Activated CD4-positive, alpha-beta T cell treated with anti-CD3 and anti-CD28 coated beads, Interleukin-2, amount 50 U/mL, for 1 hour (primary cell): ENCODE data around the gene CBL.
A peak's percentile ranks its signal among the peaks of the same experiment; 100 is the strongest.
"Not testable (repeated sequence)": the region's sequence is repeated elsewhere in the genome, so short reads cannot be mapped to it uniquely, and the experiment has no call there.

Experiments
- DNase-seq: peaks from one replicate; pipeline ENCODE4 v3.0.0-alpha.2; 2020

CBL gene

DNA sequence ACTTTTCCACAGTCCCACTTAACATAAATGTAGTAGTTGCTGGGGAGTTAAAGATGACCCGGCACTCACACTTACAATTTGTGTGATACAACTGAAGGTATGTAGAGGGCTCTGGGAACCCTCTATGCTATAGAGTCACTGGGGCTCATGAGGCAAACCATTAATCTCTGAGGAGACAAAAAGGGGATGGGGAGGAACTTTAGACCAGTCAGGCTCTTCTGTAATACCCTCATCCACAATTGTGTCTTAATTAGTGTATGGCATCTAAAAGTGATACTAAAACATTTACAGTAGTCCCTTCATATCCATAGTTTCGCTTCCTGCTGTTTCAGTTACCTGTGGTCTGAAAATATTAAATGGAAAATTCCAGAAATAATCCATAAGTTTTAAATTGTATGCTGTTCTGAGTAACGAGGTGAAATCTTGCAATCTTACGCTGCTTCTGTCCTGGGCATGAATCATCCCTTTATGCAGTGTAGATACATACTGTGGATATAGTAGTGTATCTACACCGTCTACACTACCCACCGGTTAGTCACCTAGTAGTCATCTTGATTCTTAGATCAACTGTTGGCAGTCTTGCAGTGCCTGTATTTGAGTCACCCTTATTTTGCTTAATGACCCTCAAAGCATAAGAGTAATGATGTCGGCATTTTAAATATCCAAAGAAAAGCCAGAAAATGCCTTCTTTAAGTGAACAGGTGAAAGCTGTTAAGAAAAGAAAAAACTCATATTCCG is 12.2 kb downstream of the CBL start:
- DNase-seq = no peak

DNA sequence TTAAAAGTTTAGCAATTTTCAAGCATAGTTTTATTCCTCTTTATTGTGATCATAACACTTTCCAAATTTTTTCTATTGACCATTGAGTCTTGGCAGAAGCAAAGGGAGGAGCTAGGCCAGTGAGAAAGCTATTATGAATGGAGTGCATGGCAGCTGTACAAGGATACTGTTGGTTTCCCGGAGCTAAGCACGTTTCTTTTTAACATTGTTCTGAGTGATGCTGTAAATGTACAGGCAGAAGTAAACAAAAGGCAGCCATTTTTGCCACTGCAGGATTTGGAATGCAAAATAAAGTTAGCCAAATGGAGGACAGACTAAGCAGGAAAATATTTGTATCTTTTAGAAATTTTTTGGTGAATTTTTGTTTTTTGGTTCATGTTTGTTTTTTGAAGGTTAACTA is 16.2 kb downstream of the CBL start:
- DNase-seq = no peak

DNA sequence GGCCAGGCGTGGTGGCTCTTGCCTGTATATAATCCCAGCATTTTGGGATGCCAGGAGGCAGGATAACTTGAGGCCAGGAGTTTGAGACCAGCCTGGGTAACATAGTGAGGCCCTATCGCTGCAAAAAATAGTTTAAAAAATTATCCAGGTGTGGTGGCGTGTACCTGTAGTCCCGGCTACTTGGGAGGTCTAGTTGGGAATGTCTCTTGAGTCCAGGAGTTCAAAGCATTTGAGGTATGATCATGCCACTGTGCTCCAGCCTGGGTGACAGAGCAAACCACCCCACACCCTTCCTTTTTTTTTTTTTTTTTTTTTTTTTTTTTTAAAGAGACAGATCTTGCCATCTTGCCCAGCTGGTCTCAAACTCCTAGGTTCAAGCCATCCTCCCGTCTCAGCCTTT is 16.8 kb downstream of the CBL start:
- DNase-seq = no peak

DNA sequence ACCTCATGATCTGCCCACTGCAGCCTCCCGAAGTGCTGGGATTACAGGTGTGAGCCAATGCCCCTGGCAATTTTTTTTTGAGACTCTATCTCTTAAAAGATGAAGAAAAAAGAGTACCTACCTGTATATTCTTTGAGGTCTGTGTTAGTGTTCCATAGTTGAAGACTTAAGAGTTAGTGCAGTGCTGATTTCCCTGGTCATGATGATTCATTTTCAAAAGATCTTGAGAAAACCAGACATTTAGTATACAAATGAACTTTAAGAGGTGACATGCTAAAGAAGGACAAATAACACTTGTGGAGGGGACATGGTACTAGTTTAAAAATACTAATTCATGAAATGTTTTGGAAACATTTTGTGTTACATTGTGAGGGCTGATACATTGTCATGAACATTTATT is 17.7 kb downstream of the CBL start:
- no peak for DNase-seq

DNA sequence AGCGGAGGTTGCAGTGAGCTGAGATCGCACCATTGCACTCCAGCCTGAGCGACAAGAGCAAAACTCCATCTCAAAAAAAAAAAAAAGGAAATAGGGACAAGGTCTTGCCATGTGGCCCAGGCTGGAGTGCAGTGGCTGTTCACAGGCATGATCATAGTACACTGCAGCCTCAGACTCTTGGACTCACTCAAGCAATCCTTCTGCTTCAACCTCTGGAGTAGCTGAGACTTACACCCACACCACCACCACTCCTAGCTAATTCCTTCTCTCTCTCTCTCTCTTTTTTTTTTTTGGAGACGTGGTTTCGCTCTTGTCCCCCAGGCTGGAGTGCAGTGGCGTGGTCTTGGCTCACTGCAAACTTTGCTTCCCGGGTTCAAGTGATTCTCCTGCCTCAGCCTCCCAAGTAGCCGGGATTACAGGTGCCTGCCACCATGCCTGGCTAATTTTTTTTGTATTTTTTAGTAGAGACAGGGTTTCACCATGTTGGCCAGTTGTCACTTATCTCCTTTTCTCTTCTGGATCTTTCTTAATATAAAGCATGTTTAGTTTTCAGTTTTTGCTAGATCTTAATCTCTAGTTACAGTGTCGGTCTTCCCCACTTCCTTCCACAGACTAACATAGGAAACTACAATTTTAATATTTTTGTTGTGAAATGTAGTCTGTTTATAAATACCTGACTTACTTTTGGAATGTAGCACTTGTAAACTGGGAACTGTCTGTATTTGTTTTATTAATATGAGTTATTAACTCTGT is 22.6 kb downstream of the CBL start:
- not testable (repeated sequence) for DNase-seq

DNA sequence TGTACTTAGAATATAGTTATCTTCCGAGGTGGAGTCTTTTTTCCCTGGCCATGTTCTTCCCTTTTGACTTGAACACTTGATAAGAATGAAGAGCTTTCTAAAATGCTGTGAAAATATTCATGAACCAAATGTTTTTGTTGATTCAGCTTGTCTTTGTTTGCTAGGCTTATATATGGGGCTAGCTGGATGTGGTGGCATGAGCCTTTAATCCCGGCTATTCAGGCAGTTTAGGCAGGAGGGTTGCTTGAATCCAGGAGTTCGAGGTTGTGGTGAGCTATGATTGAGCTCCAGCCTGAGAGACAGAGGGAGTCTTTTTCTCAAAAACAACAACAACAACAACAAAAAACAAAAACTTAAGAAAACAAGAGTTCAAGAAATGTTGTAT is 23.1 kb downstream of the CBL start:
- DNase-seq = no peak

DNA sequence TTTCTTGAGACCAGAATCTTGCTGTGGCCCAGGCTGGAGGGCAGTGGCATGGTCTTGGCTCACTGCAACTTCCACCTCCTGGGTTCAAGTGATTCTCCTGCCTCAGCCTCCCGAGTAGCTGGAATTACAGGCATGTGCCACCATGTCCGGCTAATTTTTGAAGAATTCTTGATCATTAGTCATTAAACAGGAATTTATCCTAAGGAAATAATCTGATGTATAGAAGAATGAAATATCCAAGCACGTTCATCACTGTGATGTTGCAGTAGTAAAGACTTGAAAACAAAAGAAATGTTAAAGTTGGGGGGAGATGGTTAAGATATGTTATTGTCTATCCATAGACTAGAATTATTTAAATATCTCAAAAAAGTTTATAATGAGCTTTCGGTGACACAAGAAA is 23.6 kb downstream of the CBL start:
- DNase-seq = no peak

DNA sequence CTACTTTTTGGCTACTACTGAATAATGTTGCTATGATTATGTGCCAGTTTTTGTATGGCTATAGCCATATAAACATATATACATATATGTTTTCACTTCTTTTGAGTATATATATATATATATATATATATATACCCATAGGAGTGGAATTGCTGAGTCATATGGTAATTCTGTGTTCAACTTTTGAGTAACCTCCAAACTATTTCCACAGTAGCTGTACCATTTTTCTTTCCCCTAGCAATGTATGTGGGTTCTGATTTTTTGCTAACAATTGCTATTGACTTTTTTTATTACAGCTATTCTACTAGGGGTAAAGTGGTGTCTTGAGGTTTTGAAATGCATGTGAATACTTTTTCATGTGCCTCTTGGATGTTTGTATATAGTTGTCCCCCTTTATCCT is 30.4 kb downstream of the CBL start:
- DNase-seq = no peak

DNA sequence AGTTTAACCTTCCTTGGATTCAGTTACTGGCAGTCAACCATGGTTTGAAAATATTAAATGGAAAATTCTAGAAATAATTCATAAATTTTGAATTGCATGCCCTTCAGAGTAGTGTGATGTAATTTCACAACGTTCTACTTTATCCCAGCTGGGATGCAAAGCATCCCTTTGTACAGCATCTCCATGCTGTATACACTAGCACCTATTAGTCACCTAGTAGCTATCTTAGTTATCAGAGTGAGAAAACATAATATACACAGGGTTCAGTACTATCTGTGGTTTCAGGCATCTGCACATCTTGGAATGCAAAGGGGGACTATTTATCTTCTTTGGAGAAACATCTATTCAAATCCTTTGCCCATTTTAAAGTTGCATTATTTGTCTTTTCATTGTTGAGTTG is 30.8 kb downstream of the CBL start:
- no peak for DNase-seq

DNA sequence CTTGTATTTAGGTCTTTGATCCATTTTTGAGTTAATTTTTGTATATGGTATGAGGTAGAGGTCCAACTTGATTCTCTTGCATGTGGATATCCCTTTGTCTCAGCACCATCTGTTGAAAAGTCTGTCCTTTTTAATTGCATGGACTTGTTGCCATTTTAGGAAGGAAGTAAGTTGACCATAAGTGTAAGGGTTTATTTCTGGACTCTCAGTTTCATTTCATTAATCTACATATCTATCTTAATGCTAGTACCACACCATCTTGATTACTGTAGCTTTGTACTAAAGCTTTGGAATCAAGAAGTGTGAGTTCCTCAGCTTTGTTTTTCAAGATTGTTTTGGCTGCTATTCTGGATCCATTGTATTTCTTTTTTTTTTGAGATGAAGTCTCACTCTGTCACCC is 31.4 kb downstream of the CBL start:
- DNase-seq = no peak

DNA sequence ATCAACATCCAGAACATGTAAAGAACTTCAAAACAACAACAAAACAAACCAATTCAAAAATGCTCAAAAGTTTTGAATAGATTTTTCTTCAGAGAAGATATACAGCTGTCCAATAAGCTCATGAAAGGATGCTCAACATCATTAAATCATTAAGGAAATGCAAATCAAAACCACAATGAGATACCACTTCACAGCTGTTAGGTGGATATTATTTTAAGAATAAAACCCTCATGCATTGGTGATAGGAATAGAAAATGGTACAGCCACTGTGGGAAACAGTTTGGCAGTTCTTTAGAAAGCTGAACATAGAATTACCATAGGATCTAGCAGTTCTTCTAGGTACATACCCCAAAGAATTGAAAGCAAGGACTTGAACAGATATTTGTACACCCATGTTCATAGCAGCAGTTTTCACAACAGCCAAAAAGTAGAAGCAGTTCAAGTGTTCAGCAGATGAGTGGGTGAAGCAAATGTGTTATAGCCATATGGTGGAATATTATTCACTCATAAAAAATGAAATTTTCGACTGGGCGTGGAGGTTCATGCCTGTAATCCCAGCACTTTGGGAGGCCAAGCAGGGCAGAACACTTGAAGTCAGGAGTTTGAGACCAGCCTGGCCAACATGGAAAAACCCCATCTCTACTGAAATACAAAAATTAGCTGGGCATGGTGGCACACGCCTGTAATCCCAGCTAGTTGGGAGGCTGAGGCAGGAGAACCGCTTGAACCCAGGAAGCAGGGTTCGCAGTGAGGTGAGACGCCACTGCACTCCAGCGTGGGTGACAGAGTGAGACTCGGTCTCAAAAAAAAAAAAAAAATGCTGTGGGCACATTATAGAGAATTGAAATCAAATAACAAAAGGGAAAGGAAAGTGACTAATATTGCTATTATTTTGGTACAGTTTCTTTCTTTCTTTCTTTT is 42.9 kb downstream of the CBL start:
- DNase-seq = no peak

DNA sequence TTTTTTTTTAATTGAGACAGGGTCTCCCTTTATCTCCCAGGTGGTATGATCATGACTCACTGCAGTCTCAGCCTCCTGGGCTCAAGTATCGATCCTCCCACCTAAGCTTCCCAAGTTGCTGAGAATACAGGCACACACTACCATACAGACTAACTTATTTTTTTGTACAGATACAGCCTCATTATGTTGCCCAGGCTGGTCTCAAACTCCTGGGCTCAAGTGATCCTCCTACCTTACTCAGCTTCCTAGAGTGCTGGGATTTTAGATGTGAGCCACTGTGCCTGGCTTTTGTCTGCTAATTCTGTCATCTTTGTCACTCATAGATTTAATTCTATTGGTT is 43.5 kb downstream of the CBL start:
- no peak for DNase-seq

DNA sequence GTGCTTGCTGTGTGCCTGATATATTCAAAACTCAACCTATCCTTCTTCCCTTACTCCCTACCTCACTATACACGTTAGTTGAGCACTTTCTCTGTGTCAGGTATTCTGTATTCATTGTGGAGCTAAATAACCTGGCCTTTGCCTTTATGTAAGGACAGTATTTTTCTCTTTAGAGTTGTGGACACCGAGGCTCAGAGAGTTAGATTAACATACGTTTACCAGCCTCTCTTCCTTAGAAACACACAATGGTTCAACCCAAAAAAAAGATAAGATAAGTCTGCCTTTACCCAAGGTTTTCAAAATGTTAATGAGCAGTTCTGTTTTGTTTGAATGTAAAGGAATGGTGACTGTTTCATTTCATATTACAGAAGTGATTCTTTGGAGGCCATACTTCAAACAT is 45.0 kb downstream of the CBL start:
- no peak for DNase-seq

DNA sequence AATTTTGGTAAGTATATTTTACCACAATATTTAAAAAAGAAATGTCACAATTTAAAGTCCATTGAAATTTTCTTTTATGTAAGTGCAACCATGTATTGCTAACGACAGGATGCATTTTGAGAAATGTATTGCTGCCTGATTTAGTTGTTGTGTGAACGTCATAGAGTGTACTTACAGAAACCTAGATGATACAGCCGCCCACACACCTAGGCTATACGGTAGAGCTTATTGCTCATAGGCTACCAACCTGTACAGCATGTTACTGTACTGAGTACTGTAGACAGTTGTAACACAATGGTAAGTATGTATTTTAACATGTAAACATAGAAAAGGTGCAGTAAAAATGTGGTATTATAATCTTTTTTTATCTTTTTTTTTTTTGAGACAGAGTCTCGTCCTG is 48.1 kb downstream of the CBL start:
- no peak for DNase-seq

DNA sequence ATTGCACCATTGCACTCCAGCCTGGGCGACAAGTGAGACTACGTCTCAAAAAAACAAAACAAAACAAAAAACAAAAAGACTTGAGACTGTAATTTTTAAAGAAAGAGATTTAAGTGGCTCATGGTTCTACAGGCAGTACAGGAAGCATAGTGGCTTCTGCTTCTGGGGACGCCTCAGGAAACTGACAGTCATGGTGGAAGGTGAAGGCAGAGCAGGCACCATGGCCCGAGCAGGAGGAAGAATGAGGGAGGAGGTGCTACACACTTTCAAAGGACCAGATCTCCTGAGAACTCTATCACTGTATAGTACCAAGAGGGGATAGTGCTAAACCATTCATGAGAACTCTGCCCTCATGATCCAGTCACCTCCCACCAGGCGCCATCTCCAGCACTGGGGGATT is 52.0 kb downstream of the CBL start:
- DNase-seq = peak; percentile 6

DNA sequence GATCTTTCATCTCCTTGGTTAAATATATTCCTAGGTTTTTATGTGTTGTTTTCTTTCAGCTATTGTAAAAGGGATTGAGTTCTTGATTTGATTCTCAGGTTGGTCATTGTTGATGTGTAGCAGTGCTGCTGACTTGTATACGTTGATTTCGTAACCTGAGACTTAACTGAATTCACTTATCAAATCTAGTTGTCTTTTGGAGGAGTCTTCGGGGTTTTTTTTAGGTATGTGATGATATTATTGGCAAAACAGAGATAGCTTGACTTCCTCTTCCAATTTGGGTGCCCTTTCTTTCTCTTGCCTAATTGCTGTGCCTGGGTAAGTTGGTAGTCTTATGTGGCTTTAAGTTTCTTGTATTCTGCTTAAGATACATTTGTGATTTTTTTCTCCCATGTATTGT is 52.8 kb downstream of the CBL start:
- no peak for DNase-seq

DNA sequence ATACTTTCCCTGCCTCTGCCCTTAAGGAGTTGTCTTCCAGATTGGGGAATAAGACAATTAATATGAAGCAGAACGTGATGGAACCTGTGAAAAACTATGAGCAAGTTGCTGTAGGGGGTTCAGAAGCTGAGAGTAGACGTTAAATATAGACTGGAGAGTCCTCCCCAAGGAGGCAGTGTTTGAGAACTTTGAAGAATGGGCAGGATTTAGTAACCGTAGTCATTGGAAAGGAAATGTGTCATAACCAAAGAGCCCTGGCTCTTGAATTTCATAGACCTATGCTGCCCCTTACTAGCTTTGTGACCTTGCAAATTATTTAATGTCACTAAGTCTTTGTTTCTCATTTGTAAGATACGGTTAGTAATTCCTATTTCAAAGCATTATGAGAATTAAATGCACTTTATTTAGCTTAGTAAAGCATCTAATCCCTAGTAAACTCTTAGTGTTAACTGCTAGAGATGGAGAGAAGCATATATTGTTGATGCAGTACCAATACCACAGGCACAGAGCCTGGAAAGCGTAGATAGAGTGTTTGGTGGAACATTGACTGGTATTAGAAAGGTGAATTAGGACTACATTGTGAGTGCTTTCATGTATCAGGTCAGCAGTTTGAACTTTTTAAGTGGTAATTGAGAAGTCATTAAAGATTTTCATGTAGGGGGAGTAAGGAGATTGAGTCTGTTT is 56.7 kb downstream of the CBL start:
- DNase-seq = no peak

DNA sequence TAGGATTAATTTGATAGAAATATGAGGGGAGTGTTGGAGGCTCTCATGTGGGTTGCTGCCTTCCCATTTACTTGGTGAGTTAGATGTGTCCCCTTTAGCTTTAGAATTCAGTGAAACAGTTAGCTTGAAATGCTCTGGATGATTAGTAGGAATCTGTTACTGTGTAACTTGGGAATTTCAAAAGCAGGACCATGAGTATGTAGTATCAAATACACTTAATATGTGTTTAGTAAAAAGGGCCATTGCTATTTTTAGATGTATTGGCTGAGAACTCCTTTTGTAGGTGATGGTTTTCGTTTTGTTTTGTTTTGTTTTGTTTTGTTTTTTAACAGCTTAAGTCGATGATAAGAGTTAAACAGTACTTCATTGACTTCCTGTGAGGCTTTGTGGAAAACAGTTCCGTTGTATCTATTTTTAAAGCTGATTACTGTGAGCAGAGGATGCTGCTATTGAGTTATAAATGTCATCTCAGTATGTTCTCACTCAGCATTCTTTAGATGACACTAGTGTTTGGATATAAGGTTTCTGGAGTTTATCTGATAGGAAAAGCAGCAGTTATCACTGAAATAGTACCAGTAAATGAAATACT is 57.3 kb downstream of the CBL start:
- DNase-seq = no peak

DNA sequence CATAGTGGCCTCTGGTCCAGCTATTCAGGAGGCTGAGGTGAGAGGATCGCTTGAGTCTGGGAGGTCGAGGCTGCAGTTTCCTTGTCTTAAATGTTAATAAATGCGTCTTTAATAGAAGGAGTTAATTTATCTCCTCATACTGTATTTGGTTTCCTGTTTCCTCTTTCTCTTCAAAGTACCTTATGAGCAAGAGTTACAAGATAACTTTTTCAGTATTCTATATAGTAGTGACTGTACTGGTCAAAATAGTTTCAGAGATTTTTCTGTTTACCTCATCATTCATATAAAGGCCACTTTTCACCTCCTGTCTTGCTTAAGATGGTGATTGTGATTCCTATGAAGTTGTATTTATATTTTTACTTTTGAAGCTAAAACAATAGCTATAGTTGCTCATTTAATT is 59.9 kb downstream of the CBL start:
- DNase-seq = no peak

DNA sequence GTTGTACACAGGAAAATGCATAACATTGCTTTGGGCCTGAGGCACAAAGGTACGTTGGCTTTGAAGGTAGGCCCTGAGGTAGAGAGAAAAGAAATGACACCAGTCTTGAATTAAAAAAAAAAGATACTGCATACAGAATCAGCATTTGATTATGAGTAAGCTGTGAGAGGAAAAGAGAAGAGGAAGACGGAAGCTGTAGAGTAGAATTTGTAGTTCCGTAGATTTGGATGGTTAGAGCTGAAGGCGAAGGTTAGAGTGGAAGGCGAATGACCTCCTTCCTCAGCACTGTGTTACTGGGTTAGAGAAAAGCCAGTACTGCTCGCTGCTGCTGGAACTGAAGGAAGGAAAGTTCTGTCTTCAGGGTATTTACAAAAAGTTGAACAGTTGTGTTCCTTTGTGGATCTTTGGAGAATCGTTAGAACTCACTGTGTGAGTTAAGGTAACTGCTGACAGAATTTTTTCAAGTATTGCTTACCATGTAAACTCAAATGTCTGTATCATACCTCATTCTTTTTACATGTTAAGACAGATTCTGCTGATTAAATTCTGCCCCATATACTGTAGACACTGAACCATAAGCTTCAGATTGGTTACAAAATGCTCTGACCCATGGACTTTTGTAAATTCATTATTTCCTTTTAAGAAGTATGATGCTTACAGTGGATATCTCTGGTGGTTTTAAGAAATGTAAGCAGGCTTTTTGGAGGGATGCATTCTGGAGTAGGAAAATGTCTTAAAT is 60.5 kb downstream of the CBL start:
- no peak for DNase-seq

DNA sequence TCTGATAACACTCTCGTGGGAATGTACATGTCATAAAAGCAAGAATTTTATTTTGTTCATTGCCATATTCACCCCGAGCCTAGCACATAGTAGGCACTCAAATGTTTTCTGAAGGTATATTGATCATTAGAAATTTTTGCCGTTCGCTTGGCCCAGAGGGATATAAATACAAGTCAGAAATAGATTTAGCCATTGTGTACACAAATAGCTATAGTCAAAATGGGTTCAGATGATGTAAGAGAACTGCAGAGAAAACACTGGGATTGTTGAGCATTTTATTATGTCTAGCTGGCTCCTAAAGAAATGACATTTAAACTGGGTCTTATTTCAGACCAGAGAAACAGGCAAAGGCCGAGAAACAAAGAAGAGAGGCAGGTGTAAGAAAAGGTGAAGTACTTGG is 61.5 kb downstream of the CBL start:
- no peak for DNase-seq

DNA sequence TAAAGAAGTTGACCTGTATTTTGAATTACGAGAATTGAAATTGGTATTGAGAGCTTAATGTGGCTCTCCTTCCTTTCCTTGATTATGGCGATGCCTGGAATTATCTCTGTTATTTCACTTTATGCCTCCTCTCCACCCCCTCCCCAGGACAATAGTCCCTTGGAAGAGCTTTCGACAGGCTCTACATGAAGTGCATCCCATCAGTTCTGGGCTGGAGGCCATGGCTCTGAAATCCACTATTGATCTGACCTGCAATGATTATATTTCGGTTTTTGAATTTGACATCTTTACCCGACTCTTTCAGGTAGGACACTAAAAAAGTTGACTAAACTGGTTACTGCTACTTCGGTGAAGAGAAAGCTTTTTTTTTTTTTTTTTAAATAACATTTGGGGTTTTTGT is 67.6 kb downstream of the CBL start:
- no peak for DNase-seq
